Endothelial cell of umbilical vein (primary cell): Measurements from ENCODE around the gene CD40. TPM values are rescaled to one million over a fixed set of nuclear protein-coding genes. Genes with fewer than 3 reads are reported as not detected.

Experiments used
- BruUV-seq: library from RNA; stranded (reverse); fragments of 400-500 nt; replicated peaks from 2 replicates; lab custom pipeline; 2021; lab: Mats Ljungman, UMichigan
- CTCF ChIA-PET: fragments of 300-600, 350-600 bp; sonication (Branson Sonifier 250); formaldehyde crosslinking; loops from one replicate; lab custom pipeline; 2021; ENCODE audit warnings: antibody characterized with exemption, inconsistent platforms; lab: Charles Lee
- POLR2A ChIA-PET: fragments of 300-600, 350-600 bp; sonication (Branson Sonifier 250); formaldehyde crosslinking; loops from one replicate; lab custom pipeline; 2021; ENCODE audit warnings: antibody characterized with exemption, inconsistent platforms; lab: Charles Lee
- DNase-seq: peaks from one replicate; pipeline ENCODE4 v3.0.0-alpha.2; 2011; ENCODE audit warnings: low read depth, low spot score
- FAIRE-seq: peaks from 2 replicates; lab custom pipeline; 2011; peaks lifted over from hg19 to GRCh38; lab: Jason Lieb, UNC
- H2AFZ ChIP-seq: 2 replicates; pipeline ENCODE4 v1.6.0; 2012; ENCODE audit warnings: low read depth, low read length, control low read depth, inconsistent platforms
- H3K27ac ChIP-seq: 2 replicates; pipeline ENCODE4 v1.5.1; 2011; ENCODE audit warnings: low read depth, mild to moderate bottlenecking, control low read depth, low read length, moderate library complexity; ENCODE audit not compliant: insufficient read depth
- H3K27me3 ChIP-seq, 2 experiments: 2 replicates each; pipeline versions ENCODE4 v1.6.0 to v1.6.1; 2011; ENCODE audit warnings: low read length in 2 of 2, mixed read lengths in 1 of 2; ENCODE audit not compliant: control insufficient read depth in 2 of 2, insufficient read depth in 2 of 2
- H3K36me3 ChIP-seq, 2 experiments: 2 replicates in 1 of 2; 3 replicates in 1 of 2; pipeline ENCODE4 v1.5.1; 2011; ENCODE audit warnings: low read length in 2 of 2, mild to moderate bottlenecking in 1 of 2, moderate library complexity in 1 of 2; ENCODE audit not compliant: control insufficient read depth in 2 of 2, insufficient read depth in 2 of 2; ENCODE audit errors: extremely low read depth in 1 of 2
- H3K4me1 ChIP-seq: 3 replicates; pipeline ENCODE4 v1.5.1; 2011; ENCODE audit warnings: mild to moderate bottlenecking, low read length; ENCODE audit not compliant: control insufficient read depth, insufficient read depth; ENCODE audit errors: extremely low read depth
- H3K4me2 ChIP-seq: 2 replicates; pipeline ENCODE4 v1.6.1; 2011; ENCODE audit warnings: low read length, control low read depth, mixed read lengths; ENCODE audit not compliant: insufficient read depth
- H3K4me3 ChIP-seq, 3 experiments: fragments of 200-600 bp in 1 of 3; sonication (generic), shearing (Covaris generic) in 1 of 3; replicated peaks in 1 of 3; 2 replicates each; pipeline ENCODE4 v1.5.1; 2011 to 2016; ENCODE audit warnings: control low read depth in 3 of 3, low read length in 3 of 3, mild to moderate bottlenecking in 2 of 3, inconsistent platforms in 1 of 3, low read depth in 1 of 3, moderate library complexity in 1 of 3; ENCODE audit not compliant: insufficient read depth in 1 of 3
- H3K79me2 ChIP-seq: 2 replicates; pipeline ENCODE4 v1.6.0; 2012; ENCODE audit warnings: low read length, inconsistent platforms; ENCODE audit not compliant: control insufficient read depth, insufficient read depth
- H3K9ac ChIP-seq: replicated peaks from 2 replicates; pipeline ENCODE3; 2011; ENCODE audit warnings: low read length, control low read depth; ENCODE audit not compliant: insufficient read depth; ENCODE audit errors: extremely low read depth
- H3K9me1 ChIP-seq: replicated peaks from 3 replicates; pipeline ENCODE4 v1.6.0; 2011; ENCODE audit warnings: mild to moderate bottlenecking, low read length; ENCODE audit not compliant: control insufficient read depth, insufficient read depth; ENCODE audit errors: extremely low read depth
- H3K9me3 ChIP-seq: replicated peaks from 2 replicates; pipeline ENCODE4 v1.5.1; 2012; ENCODE audit warnings: low read length, inconsistent platforms; ENCODE audit not compliant: control insufficient read depth, insufficient read depth
- H4K20me1 ChIP-seq: replicated peaks from 2 replicates; pipeline ENCODE3; 2011; ENCODE audit warnings: mild to moderate bottlenecking, low read length; ENCODE audit not compliant: control insufficient read depth, insufficient read depth; ENCODE audit errors: extremely low read depth
- EZH2 ChIP-seq: IDR thresholded peaks from 2 replicates; pipeline ENCODE4 v1.6.1; 2012; ENCODE audit warnings: borderline replicate concordance, low read depth, mild to moderate bottlenecking, moderate library complexity, low read length, inconsistent platforms; ENCODE audit not compliant: severe bottlenecking
- MYC ChIP-seq: IDR thresholded peaks from one replicate; pipeline ENCODE4 v1.6.1; 2011; ENCODE audit warnings: mild to moderate bottlenecking, low read depth, low read length
- dilution Hi-C: fragments of 300-500 bp; cut with MboI; formaldehyde crosslinking; loops from one replicate; pipeline ENCODE4 v1.15.0; 2019; ENCODE audit warnings: low sequenced_read_pairs; ENCODE audit not compliant: extremely low pct_ligation_motif_present
- intact Hi-C: fragments of 100-400 bp; cut with micrococcal nuclease; formaldehyde crosslinking; loops from one replicate; pipeline ENCODE4 v1.10.0; 2022
- polyA plus RNA-seq, 4 experiments: library from polyadenylated mRNA; depleted of rRNA in 3 of 4; stranded (reverse) in 3 of 4; unstranded in 1 of 4; fragments of >200 nt; gene quantifications; 2 replicates each; pipeline versions ENCODE4 v1.2.1 to v1.2.3, GENCODE V29; 2011 to 2012; ENCODE audit warnings: missing spikeins in 1 of 4
- total RNA-seq: library from RNA; stranded (reverse); gene quantifications from 2 replicates; pipeline ENCODE4 v1.2.3, GENCODE V29; 2021
- TF ChIP-seq, protein P1 (sequence below): IDR thresholded peaks from 2 replicates; pipeline ENCODE4 v1.6.1; 2011; ENCODE audit not compliant: insufficient read depth, insufficient read length
- TF ChIP-seq, protein P2 (sequence below), 2 donors: IDR thresholded peaks; 1 replicate in 1 of 2; 2 replicates in 1 of 2; pipeline ENCODE4 v1.5.1; 2011; ENCODE audit warnings: low read length in 2 of 2, mild to moderate bottlenecking in 2 of 2, moderate library complexity in 2 of 2, control low read depth in 1 of 2, inconsistent platforms in 1 of 2, low read depth in 1 of 2; ENCODE audit not compliant: insufficient read depth in 1 of 2; ENCODE audit errors: extremely low read depth in 1 of 2

The CD40 gene
- total and polyA plus RNA-seq, 2 donors (not counting 3 experiments of a cell fraction or from before 2014, with no cell fraction given) = 36.6 to 38.3 TPM

DNA sequence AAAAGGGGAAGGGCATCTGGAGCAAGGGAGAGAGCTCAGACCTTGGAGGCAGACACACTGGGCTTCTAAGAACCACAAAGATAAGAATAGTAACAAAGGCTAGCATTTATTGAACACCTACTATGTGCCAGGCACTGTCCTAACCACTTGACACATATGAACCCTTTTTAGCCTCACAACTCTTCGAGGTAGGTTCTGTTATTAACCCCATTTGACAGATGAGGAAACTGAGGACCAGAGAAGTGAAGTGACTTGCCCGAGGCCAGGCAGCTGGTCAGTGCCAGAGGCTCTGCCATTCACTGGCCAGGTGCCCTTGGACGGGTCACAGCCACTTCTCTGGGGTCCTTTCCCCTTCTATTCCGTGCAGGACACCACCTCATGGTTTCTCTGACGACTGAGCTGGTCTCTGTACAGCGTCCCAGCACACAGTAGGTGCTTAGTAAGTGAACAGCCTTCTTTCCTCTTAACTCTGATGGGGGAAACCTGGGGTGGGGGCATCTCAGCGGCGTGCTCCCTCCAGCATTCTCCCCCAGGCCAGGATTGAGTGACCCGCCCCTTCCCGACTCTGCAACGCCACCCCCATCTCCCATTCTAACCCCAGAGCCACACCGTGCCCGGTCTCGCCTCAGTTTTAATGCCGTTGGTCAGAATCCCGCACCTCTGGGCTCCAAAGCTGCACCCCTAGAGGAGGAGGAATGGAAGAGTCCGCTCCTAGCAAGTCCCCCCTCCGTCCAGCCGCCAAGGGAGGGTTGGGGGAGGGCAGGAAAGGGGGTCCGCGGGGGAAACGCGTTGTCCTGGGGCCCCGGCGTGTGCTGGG is 55.7 kb downstream of the CD40 start:
- H3K4me3 ChIP-seq = no peak overlapping the region
- no peaks in the 10 kb centered on the region for H3K36me3 ChIP-seq
- H3K27me3 ChIP-seq = peaks cover 18 to 33% of the 10 kb centered on the region in 2 experiments
- no peaks in the 10 kb centered on the region for H3K9me3 ChIP-seq
- dilution Hi-C loops = no loop called here
- no peak for FAIRE-seq
- TF ChIP-seq MYC (no peak), EZH2 (peak; percentile 24)
- ChIA-PET POLR2A (no interaction called here), CTCF (interaction anchor here (0.7 to 7.5 kb wide), 12 partner anchors 16 to 204 kb away, joined by 3 to 77 read pairs (median 4); no protein-coding TSS in a partner anchor)
- no peak overlapping the region for H3K9ac ChIP-seq
- H3K27ac ChIP-seq = no peak overlapping the region
- H3K9me1 ChIP-seq = no peaks in the 10 kb centered on the region
- no peak for DNase-seq
- no TSS peak for BruUV-seq
- no peak overlapping the region for H3K4me2 ChIP-seq
- no peak overlapping the region for H2AFZ ChIP-seq
- H4K20me1 ChIP-seq = no peaks in the 10 kb centered on the region
- no peaks in the 10 kb centered on the region for H3K4me1 ChIP-seq
- intact Hi-C loops = loop anchor here (1.0 to 2.0 kb wide), 3 partner anchors 42 to 159 kb away; no protein-coding TSS in a partner anchor
- H3K79me2 ChIP-seq = no peaks in the 10 kb centered on the region

DNA sequence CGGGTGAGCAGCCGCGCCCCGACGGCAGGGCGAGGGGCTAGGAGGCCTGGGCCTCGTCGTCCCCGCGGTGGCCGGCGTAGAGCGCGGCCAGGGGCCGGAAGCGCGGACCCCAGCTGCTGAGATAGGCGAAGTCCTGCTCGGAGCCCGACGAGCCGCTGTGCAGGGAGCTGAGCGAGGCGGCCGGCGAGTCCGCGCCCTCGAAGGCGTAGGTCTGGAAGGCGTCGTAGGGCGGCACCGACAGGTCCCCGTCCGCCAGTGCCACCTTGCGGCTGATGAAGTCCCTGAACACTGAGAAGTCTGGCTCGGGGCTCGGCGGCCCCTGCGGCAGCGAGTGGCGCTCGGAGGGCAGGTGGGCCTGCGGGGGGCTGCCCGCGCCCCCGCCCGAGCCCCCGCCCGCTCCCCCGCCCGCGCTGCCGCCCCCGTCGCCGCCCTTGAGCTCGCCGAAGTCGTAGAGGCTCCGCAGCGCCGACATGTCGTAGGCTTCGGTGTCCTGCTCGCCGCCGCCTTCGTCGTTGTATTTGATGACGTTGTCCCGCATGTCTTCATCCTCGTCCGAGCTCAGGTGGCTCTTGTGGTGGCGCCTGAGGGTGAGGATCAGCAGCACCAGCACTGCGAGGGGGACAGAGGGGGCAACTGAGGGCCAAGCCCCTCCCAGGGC is 56.5 kb downstream of the CD40 start:
- H3K9me1 ChIP-seq = no peaks in the 10 kb centered on the region
- ChIA-PET CTCF (interaction anchor here (0.7 to 7.5 kb wide), 14 partner anchors 8 to 205 kb away, joined by 3 to 77 read pairs (median 4); no protein-coding TSS in a partner anchor), POLR2A (no interaction called here)
- BruUV-seq = no TSS peak
- H3K79me2 ChIP-seq = no peaks in the 10 kb centered on the region
- no peak overlapping the region for H2AFZ ChIP-seq
- no peak overlapping the region for H3K9ac ChIP-seq
- no peak overlapping the region for H3K27ac ChIP-seq
- FAIRE-seq (peak; percentile 52), DNase-seq (peak; percentile 44)
- no peaks in the 10 kb centered on the region for H3K4me1 ChIP-seq
- H3K36me3 ChIP-seq = no peaks in the 10 kb centered on the region
- H3K9me3 ChIP-seq = no peaks in the 10 kb centered on the region
- dilution Hi-C loops (no loop called here), intact Hi-C loops (loop anchor here (1.0 to 2.0 kb wide), 2 partner anchors 42 to 160 kb away; no protein-coding TSS in a partner anchor)
- peaks cover 18 to 33% of the 10 kb centered on the region in 2 experiments for H3K27me3 ChIP-seq
- H3K4me3 ChIP-seq = no peak overlapping the region
- no peaks in the 10 kb centered on the region for H4K20me1 ChIP-seq
- TF ChIP-seq, protein P1, sequence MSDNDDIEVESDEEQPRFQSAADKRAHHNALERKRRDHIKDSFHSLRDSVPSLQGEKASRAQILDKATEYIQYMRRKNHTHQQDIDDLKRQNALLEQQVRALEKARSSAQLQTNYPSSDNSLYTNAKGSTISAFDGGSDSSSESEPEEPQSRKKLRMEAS = no peak
- TF ChIP-seq, protein P2, sequence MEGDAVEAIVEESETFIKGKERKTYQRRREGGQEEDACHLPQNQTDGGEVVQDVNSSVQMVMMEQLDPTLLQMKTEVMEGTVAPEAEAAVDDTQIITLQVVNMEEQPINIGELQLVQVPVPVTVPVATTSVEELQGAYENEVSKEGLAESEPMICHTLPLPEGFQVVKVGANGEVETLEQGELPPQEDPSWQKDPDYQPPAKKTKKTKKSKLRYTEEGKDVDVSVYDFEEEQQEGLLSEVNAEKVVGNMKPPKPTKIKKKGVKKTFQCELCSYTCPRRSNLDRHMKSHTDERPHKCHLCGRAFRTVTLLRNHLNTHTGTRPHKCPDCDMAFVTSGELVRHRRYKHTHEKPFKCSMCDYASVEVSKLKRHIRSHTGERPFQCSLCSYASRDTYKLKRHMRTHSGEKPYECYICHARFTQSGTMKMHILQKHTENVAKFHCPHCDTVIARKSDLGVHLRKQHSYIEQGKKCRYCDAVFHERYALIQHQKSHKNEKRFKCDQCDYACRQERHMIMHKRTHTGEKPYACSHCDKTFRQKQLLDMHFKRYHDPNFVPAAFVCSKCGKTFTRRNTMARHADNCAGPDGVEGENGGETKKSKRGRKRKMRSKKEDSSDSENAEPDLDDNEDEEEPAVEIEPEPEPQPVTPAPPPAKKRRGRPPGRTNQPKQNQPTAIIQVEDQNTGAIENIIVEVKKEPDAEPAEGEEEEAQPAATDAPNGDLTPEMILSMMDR (IDR thresholded peaks at IDR 0.05; ENCODE audit: extremely low read depth in 1 of 2, insufficient read depth in 1 of 2, low read depth in 1 of 2, low read length in 2 of 2) = peak; percentile 50 to 85
- no peak overlapping the region for H3K4me2 ChIP-seq
